ENCODE measurements around the gene MMP13.

MMP13 gene

GRCh38 chr11:102900346-102900745, 55.2 kb downstream of the MMP13 start:
- Histone ChIP-seq H3K9me3 (no peaks in the 10 kb centered on the region), H3K4me1 (no peaks in the 10 kb centered on the region), H3K36me3 (no peaks in the 10 kb centered on the region), H3K4me3 (ENCODE audit: low read depth, low read length) (no peak overlapping the region), H3K27me3 (no peaks in the 10 kb centered on the region)
- TF ChIP-seq, protein P1, sequence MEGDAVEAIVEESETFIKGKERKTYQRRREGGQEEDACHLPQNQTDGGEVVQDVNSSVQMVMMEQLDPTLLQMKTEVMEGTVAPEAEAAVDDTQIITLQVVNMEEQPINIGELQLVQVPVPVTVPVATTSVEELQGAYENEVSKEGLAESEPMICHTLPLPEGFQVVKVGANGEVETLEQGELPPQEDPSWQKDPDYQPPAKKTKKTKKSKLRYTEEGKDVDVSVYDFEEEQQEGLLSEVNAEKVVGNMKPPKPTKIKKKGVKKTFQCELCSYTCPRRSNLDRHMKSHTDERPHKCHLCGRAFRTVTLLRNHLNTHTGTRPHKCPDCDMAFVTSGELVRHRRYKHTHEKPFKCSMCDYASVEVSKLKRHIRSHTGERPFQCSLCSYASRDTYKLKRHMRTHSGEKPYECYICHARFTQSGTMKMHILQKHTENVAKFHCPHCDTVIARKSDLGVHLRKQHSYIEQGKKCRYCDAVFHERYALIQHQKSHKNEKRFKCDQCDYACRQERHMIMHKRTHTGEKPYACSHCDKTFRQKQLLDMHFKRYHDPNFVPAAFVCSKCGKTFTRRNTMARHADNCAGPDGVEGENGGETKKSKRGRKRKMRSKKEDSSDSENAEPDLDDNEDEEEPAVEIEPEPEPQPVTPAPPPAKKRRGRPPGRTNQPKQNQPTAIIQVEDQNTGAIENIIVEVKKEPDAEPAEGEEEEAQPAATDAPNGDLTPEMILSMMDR (IDR thresholded peaks at IDR 0.05; ENCODE audit: low read depth, low read length): no peak
- no peak for DNase-seq
